Liver (tissue), 3 donors: ENCODE results near the gene ZFAND3.

Experiments
- ATF3 ChIP-seq: IDR thresholded peaks from 2 replicates; pipeline ENCODE4 v1.6.1; 2016; ENCODE audit warnings: antibody characterized with exemption
- CTCF ChIP-seq: fragments of 150-350 bp; IDR thresholded peaks from 2 replicates; pipeline ENCODE4 v1.5.1; 2017; ENCODE audit warnings: improper control_type of control experiment, low read depth, low read length; ENCODE audit not compliant: missing input control
- EGR1 ChIP-seq, 2 donors: IDR thresholded peaks; 2 replicates each; pipeline ENCODE4 v1.6.1; 2016 to 2018; ENCODE audit warnings: antibody characterized with exemption in 2 of 2, low read depth in 2 of 2
- JUND ChIP-seq, 2 donors: IDR thresholded peaks; 2 replicates each; pipeline ENCODE4 v1.6.1; 2016; ENCODE audit warnings: antibody characterized with exemption in 2 of 2
- MAX ChIP-seq: IDR thresholded peaks from 2 replicates; pipeline ENCODE4 v1.6.1; 2016; ENCODE audit warnings: antibody characterized with exemption
- RAD21 ChIP-seq, 2 donors: IDR thresholded peaks; 2 replicates each; pipeline ENCODE4 v1.6.1; 2016; ENCODE audit warnings: antibody characterized with exemption in 2 of 2, mild to moderate bottlenecking in 2 of 2
- REST ChIP-seq: IDR thresholded peaks from 2 replicates; pipeline ENCODE4 v1.6.1; 2016; ENCODE audit warnings: antibody characterized with exemption, mild to moderate bottlenecking
- RXRA ChIP-seq, 2 donors: IDR thresholded peaks; 2 replicates each; pipeline ENCODE4 v1.6.1; 2017 to 2018; ENCODE audit warnings: antibody characterized with exemption in 2 of 2, mild to moderate bottlenecking in 1 of 2
- SP1 ChIP-seq: IDR thresholded peaks from 2 replicates; pipeline ENCODE4 v1.6.1; 2018; ENCODE audit warnings: antibody characterized with exemption, mild to moderate bottlenecking
- TAF1 ChIP-seq: conservative IDR thresholded peaks from 2 replicates; pipeline ENCODE4 v1.6.1; 2016; ENCODE audit warnings: antibody characterized with exemption, mild to moderate bottlenecking
- YY1 ChIP-seq: IDR thresholded peaks from 2 replicates; pipeline ENCODE4 v1.6.1; 2016; ENCODE audit warnings: antibody characterized with exemption, mild to moderate bottlenecking
- ZBTB33 ChIP-seq: IDR thresholded peaks from 2 replicates; pipeline ENCODE4 v1.6.1; 2016; ENCODE audit warnings: antibody characterized with exemption
- donor health status: healthy.
- donor health status: healthy.

GRCh38 chr6:38034274-38034914 is 214.9 kb downstream of the ZFAND3 start:
- TF ChIP-seq CTCF, result peak; percentile 26
- TF ChIP-seq RAD21 (IDR thresholded peaks at IDR 0.05), result peak; percentile 55 to 57
- no peak for TF ChIP-seq REST
- TF ChIP-seq RXRA (IDR thresholded peaks at IDR 0.05), result no peak
- TF ChIP-seq MAX, result no peak
- no peak for TF ChIP-seq JUND (IDR thresholded peaks at IDR 0.05)
- no peak for TF ChIP-seq TAF1
- no peak for TF ChIP-seq ATF3
- no peak for TF ChIP-seq SP1
- TF ChIP-seq ZBTB33, result no peak
- TF ChIP-seq YY1, result no peak
- no peak for TF ChIP-seq EGR1 (IDR thresholded peaks at IDR 0.05; ENCODE audit: low read depth in 2 of 2)
